HG03460 (cell line): ENCODE data around the gene CHST4.
"Not testable (repeated sequence)": the region's sequence is repeated elsewhere in the genome, so short reads cannot be mapped to it uniquely, and the experiment has no call there.

ENCODE experiments used
- ATAC-seq: cut with Tn5 transposase; IDR thresholded peaks from one replicate; pipeline ENCODE4 v1.9.1; 2021; ENCODE audit not compliant: unreplicated experiment

CHST4 gene

DNA sequence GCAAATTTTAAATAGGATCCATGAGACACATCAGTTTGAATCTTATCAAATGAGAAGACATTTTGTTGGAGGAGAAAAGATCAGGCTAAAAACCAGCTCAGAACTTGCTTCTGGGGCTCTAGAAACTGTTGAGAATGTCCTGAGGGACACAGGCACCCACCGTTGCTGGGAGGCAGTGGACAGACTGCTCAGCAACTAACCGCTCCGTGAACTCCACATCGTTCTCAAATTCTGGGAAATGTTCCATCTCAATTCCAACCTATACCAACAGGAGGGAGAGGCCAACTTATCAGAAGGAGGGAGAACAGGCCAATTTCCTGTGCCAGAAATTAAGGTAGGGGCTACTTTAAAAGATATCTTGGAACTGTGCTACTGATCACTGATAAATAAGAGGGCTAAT, 42.3 kb downstream of the CHST4 start:
- no peak for ATAC-seq

DNA sequence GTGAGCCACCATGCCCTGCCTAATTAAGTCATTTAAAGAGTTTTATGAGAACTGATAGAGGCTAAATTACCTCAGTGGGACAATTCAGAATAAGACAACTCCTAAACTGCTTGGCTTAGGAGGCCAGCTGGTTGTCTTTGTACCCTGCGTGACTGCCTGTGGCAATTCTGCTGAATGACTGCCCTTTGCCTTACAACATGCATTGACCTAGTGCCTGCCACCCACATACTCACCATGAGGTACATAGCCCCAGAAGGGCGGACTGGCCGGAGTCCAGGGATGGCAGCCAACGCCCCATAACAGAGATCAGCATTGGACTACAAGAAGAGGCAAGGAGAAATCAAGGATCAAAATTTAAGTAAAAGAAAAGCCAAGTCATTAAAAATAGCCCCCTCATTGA, 43.4 kb downstream of the CHST4 start:
- no peak for ATAC-seq

DNA sequence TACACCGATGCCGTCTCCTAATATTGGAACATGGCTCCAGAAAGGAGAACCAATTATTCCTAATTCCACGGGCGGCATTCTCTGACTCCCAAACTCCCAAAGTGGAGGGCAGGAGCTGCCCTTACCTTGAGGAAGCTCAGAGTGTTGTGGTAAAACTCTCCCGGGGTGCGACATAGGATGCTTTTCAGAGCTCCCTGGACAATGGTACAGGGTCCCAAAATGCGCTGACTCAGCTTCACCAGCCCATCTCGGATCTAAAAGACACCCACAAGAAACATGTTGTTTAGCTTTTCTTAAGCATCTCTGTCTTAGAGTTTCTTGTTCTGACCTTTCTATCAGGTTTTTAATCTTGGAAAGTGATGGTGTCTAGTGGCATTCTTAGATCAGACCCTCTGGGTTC, 43.9 kb downstream of the CHST4 start:
- no peak for ATAC-seq

DNA sequence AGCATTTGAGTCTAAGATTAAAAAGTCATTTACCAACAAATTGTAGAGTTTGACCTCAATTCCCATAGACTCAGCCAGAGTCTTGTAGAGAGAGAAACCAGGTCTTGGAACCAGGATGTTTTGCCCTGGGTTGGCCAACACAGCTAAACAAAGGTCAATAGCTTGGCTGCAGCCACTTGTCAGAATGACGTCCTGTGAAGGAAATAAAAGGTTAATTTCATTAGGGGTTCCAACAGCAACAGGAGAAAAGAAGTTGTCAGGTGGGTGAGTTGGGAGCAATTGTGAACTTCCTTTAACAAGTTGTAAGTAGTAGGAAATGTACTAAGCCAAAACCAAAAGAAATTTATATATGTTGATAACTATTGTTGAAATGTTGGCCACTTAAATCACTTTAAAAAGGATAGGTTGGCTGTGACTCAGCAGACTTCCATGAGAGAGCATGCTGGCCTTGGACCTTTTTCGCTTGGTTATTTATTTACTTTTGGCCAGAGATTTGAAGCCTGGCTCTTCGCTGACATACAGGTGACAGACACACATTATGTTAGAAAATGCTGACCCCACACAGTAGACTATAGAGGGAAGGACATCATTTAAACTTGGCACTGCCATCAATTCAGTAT, 46.4 kb downstream of the CHST4 start:
- no peak for ATAC-seq

DNA sequence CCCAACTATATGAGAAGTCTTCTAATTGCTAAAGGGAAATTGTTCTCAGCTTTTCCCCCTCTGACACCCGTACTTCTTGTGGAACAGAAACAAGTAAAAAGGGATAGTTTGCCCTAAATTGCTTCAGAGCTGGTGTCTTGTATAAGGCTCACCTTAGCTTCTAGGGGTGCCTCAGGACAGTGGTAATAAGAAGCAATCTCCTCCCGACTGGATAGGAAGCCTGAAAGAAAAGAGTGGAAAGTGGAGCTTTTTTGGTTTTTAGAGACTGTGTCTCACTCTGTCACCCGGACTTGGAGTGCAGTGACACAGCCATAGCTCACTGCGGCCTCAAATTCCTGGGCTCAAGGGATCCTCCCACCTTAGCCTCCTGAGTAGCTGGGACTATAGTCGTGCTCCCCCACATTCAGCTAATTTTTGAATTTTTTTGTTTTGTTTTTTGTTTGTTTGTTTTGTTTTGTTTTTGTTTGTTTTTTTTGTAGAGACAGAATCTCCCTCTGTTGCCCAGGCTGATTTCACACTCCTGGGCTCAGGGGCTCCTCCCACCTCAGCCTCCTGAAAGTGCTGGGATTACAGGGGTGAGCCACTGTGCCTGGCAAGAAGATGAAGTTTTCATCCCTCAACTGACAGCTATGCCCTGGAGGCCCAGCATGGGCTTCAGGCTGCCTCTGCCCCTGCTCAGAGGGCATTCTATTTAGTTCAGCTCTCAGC, 47.3 kb downstream of the CHST4 start:
- ATAC-seq: no peak

DNA sequence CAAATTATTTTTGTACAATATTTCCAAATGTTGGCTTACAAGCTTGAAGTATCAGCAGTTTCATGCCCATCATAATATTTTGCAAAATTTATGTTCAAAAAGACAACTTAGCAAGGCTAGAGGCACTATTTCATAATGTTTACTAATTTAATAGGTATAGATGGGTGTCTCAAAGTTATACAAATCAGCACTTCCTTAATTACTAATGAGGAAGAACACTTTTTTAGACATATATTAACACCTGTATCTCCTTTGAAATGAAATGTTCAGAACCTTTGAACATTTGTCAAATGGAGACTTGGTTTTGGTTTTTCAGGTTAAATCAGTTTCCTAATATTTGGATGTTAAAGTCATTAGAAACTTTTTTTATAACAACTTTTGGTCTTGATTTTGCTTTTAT, 48.5 kb downstream of the CHST4 start:
- no peak for ATAC-seq

DNA sequence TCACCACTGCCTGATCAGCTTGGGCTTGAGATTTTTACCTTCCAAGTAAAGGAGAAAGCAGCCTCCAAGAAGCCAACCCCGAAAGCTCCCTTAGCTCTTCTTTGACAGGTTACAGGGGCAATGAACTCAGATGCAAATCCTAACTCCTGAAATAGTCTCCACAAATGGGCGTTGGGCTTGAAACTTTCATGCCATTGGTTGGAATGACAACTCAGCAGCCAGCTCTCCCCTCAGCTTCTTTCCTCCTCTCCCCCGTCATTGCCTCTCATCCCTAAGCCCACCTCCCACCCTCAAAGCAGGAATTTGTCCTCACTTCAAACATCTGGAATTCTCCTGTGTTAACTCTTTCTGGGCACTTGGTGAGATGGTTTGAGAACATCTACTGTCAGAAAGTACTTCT, 50.7 kb downstream of the CHST4 start, which contains the start of gene TAT:
TAT (minus strand) TSS at position 122 of the 400 bp plus-strand sequence. CDS start 677 bp downstream, outside the sequence.
- no peak for ATAC-seq

DNA sequence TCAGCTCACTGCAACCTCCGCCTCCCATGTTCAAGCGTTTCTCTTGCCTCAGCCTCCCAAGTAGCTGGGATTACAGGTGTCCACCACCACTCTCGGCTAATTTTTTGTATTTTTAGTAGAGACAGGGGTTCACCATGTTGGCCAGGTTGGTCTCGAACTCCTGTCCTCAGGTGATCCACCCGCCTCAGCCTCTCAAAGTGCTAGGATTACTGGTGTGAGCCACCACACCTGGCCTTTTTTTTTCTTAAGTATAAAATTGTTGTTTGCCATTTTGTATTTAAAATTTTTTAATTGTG, 56.3 kb downstream of the CHST4 start:
- ATAC-seq: not testable (repeated sequence)

DNA sequence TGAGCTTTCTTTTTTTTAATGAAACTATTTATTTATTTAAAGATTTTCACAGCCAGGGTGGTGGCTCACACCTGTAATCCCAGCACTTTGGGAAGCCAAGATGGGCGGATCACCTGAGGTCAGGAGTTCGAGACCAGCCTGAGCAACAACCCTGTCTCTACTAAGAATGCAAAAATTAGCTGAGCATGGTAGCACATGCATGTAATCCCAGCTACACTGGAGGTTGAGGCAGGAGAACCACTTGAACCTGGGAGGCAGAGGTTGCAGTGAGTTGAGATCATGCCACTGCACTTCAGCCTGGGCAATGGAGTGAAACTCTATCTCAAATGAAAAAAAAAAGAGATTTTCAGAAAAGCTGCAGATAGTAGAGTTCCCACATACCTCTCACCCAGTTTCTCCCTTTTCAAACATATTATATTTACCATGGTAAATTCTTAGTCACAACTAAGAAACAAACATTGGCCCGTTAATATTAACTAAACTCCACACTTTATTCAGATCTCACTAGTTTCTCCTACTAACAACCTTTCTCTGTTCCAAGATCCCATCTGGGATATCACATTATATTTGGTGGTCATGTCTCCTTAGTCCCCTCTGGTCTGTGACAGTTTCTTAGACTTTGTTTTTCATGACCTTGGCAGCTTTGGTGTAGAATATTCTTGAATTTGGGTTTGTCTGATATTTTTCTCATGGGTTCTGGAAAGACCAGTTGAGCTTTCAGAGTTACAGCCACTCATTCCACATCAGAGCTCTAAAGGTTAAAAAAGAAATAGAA, 58.5 kb downstream of the CHST4 start:
- no peak for ATAC-seq

DNA sequence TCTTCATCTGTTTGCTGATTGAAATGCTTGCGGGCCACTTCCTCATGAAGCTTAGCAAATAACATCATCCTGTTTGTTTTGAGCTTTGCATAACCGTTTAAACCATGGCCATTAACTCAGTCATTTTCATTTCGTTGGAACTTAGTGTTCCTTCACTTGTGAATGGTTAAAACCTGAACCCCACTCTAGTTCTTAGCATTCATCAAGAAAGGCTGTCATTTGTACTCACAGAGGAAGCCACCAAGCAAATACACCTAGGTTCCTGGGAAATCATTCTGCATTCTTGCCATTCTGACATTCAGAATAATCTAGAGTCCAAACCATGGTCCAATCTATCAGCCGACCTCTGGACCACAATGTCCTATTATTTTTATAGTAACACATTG, 59.1 kb downstream of the CHST4 start:
- no peak for ATAC-seq
